Measurements from ENCODE around the gene KIT.

Gene KIT

DNA sequence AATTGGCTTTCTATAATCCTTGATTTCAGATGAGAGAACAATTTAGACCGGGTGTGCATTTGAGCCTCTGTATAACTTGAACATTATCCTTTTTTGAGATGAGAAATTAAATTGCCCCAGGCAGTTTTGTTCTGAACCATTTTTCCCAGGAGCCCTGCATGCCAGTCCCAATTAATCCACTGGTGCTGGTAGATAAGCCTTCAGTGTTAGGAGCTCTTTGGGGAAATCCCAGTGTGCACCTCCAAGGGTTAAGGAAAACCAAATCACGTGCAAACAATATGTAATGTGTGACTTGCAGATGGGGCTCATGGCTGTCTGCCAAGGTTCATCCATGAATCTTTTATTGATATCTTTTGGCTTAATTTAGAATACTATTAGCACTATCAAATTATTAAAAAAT lies 43.2 kb downstream of the KIT start:
- no peak for DNase-seq (ENCODE audit: insufficient read length, low spot score)
- no peak for FAIRE-seq
- TF ChIP-seq, protein P1, sequence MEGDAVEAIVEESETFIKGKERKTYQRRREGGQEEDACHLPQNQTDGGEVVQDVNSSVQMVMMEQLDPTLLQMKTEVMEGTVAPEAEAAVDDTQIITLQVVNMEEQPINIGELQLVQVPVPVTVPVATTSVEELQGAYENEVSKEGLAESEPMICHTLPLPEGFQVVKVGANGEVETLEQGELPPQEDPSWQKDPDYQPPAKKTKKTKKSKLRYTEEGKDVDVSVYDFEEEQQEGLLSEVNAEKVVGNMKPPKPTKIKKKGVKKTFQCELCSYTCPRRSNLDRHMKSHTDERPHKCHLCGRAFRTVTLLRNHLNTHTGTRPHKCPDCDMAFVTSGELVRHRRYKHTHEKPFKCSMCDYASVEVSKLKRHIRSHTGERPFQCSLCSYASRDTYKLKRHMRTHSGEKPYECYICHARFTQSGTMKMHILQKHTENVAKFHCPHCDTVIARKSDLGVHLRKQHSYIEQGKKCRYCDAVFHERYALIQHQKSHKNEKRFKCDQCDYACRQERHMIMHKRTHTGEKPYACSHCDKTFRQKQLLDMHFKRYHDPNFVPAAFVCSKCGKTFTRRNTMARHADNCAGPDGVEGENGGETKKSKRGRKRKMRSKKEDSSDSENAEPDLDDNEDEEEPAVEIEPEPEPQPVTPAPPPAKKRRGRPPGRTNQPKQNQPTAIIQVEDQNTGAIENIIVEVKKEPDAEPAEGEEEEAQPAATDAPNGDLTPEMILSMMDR (IDR thresholded peaks at IDR 0.05; ENCODE audit: insufficient read depth, missing control alignments) = no peak

DNA sequence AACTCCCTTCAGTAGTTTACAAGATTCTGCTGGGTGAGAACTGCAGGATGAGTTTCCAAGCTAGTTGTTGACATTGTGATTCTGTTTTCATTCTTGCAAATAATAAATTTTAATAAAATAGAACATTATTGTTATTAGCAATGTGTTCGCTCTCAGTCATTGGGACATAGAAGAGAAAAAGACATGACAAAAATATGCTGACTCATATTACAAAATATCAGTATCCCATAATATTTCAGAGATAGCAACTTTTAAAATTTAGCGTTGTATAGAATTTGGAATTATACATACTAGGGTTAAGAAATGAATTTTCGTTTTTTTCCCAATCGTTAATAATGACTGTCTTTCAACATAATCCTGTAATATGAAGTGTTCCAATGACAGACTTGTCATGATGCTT lies 45.4 kb downstream of the KIT start:
- FAIRE-seq = no peak
- TF ChIP-seq, protein P1 (IDR thresholded peaks at IDR 0.05; ENCODE audit: insufficient read depth, missing control alignments) = no peak

DNA sequence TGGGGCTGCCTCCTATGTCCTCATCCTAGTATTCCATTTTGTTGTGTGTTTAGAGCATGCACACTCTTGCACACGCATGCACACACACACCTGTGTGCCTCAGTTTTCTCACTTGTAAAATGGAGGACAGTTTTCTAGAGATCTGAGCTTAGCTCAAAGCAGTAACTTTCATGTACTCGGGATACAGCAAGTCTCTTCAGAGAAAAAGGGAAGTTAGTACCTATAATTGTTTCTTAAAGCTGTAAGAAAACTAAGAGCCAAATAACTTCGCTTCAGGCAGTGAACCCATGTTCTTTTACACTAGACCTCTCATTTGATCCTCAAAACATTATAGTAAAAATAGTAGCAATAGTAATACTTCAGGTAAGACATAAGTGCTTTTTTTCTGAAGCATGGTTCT lies 49.6 kb downstream of the KIT start:
- no peak for FAIRE-seq
- TF ChIP-seq, protein P1 (IDR thresholded peaks at IDR 0.05; ENCODE audit: insufficient read depth, missing control alignments) = no peak
- DNase-seq (ENCODE audit: insufficient read length, low spot score) = no peak

More for the DNA sequence above, 45.4 kb downstream of the KIT start:
- DNase-seq (ENCODE audit: insufficient read length, low spot score) = no peak

DNA sequence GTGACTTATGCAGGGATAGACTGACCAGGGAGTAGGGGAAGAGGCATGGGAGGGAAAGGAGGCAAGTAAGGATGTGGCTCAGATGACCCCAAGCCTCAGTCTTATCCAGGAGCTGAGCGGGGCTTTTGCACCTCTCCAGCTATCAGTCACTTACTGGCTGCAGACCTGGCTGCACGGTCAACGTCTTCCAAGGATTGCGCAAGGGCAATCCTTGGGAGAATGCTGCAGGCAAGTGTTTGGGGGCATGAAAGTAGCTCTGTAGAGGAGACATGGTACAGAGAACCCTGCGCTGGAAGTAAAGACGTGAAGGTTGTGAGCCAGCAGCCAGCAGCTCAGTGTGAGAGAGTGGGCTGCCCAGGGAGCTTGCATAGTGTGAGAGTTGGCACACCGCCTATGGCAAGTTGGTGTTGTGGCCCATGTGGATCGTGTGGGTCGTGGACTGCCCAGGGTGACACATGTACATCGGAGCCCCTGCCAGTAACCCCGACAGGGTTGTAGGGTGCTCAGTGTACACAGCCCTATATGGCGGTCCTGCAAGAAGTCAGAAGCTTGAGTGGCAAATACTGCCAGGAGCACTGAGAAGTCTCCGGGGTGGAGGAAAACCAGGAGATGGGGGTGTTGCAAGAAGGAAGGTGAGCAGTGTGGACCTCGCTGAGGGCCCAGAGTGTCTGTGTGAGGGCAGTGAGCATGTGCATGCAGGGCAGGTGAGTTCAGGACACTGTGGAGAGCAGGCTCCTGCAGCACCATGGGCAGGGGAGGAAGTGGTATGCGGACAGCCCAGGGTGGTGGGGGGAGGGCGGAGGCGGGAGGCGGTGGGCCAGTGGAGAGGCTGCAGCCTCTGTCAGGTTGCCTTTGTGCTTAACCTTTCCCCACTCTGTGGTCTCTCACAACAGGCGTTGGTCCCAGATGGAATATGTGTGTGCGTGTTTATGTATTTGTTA lies 50.9 kb downstream of the KIT start:
- FAIRE-seq = no peak
- DNase-seq (ENCODE audit: insufficient read length, low spot score) = no peak
- TF ChIP-seq, protein P1 (IDR thresholded peaks at IDR 0.05; ENCODE audit: insufficient read depth, missing control alignments) = no peak

DNA sequence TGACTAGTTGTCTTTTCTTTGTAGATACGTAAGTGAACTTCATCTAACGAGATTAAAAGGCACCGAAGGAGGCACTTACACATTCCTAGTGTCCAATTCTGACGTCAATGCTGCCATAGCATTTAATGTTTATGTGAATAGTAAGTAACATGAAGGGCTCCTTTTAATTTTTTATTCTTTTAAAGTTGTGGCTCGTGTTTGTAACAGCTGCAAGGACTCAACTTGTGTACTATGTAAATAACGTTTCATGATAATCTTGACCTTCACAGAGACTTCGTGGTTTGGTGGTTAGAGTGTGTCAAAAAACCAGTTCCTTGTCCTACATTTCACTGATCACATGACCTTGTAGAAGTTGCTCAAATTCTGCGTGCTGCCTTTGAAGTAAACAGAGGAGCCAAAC lies 51.6 kb downstream of the KIT start:
- TF ChIP-seq, protein P1 (IDR thresholded peaks at IDR 0.05; ENCODE audit: insufficient read depth, missing control alignments) = no peak
- FAIRE-seq (no peak), DNase-seq (ENCODE audit: insufficient read length, low spot score) (no peak)

DNA sequence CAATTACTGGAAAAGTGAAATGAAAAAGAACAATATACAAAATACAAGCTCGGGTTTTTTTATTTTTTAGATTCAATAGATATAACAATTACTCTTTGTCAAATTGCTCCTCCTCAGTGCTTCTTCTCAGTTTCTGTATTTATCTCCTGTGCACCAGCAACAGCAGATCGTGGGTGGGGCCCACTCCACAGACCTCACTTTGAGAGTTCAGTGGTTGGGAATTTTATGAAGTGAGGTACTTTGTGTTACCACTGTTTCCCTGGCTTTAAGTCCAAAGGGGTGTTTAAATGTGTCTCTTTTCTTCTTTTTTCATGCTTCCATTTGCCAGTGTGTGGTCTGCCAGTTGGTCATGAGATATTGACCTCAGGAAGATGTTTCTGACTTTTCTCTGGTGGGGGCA lies 54.4 kb downstream of the KIT start:
- TF ChIP-seq, protein P1 (IDR thresholded peaks at IDR 0.05; ENCODE audit: insufficient read depth, missing control alignments) = no peak
- DNase-seq (ENCODE audit: insufficient read length, low spot score) = no peak
- no peak for FAIRE-seq

DNA sequence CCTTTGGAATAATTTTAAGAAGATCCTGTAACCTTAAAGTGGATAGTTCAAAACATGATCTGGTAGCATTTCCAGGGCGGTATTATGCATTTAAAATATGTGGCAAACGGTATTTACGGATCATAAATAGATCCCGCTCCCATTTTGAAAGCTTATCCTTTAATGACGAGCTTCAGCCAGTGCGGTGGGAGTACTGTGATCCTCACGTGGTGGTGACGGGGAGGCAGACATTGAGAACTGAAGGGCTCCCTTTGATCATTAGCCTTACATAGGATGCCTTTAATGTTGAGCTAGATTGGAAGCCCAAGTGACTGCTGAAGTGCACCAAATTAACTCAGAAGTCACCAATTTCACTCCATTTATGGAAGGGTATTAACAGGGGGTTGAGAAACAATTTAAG lies 56.9 kb downstream of the KIT start:
- TF ChIP-seq, protein P1 (IDR thresholded peaks at IDR 0.05; ENCODE audit: insufficient read depth, missing control alignments) = no peak
- no peak for DNase-seq (ENCODE audit: insufficient read length, low spot score)
- FAIRE-seq = no peak
